ENCODE measurements around the gene INTS3. TPM values are rescaled to one million over a fixed set of nuclear protein-coding genes. Genes with fewer than 3 reads are reported as not detected.

INTS3 gene
- total and polyA plus RNA-seq, 9 of the 15 experiments (the other 6 are each of a cell fraction or from before 2014, with no cell fraction given): 6.3 to 24.1 (median 14.3) TPM

DNA sequence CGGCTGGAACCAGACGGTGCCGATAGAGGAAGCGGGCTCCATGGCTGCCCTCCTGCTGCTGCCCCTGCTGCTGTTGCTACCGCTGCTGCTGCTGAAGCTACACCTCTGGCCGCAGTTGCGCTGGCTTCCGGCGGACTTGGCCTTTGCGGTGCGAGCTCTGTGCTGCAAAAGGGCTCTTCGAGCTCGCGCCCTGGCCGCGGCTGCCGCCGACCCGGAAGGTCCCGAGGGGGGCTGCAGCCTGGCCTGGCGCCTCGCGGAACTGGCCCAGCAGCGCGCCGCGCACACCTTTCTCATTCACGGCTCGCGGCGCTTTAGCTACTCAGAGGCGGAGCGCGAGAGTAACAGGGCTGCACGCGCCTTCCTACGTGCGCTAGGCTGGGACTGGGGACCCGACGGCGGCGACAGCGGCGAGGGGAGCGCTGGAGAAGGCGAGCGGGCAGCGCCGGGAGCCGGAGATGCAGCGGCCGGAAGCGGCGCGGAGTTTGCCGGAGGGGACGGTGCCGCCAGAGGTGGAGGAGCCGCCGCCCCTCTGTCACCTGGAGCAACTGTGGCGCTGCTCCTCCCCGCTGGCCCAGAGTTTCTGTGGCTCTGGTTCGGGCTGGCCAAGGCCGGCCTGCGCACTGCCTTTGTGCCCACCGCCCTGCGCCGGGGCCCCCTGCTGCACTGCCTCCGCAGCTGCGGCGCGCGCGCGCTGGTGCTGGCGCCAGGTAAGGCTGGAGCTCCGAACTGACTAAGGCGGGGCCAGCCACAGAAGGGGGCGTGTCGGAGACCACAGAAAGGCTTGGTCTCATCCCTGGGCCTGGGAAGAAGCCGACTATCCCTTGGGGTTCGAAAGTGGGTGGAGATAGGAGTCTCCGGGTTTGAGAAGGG lies 47.8 kb downstream of the INTS3 start (continued):
- TF ChIP-seq RBBP5 (IDR thresholded peaks at IDR 0.05; ENCODE audit: borderline replicate concordance, insufficient read depth, low read length, poor library complexity, severe bottlenecking) (no peak), PHF8 (IDR thresholded peaks at IDR 0.05; ENCODE audit: borderline replicate concordance, low read length) (peak; percentile 36; the same call in 1 of the 2 replicates)

GRCh38 chr1:153776352-153776751 lies 48.5 kb downstream of the INTS3 start:
- CTCF ChIA-PET (ENCODE audit: low intra/inter-chr PET ratio): no interaction called here
- intact Hi-C loops (cut with micrococcal nuclease): loop anchor here (10.0 kb wide), 1 partner anchor 262 kb away; no protein-coding TSS in a partner anchor
- in situ Hi-C loops (cut with MboI): loop anchor here (5.0 kb wide), 1 partner anchor 104 kb away; the partner anchor contains the start of gene ILF2
- no peaks in the 10 kb centered on the region for H3K27me3 ChIP-seq (ENCODE audit: control insufficient read depth in 2 of 2, insufficient read depth in 2 of 2, low read length in 2 of 2)
- no peak overlapping the region for H3K27ac ChIP-seq (ENCODE audit: extremely low read depth, low read depth, low read length)
- BruUV-seq (replicated peaks): no TSS peak
- POLR2A ChIA-PET: interaction anchor here (0.9 to 1.5 kb wide), 3 partner anchors 117 to 214 kb away, joined by 4 to 5 read pairs (median 5); partner anchors contain the start of gene RPS27
- no peak for ATAC-seq
- 67% methylated on average over 6 of the region's 10 CpGs for WGBS (ENCODE audit: insufficient coverage, low coverage, missing lambda C conversion rate)
- no peaks in the 10 kb centered on the region for H3K79me2 ChIP-seq (ENCODE audit: control insufficient read depth, insufficient read depth, low read length)
- H3K4me1 ChIP-seq (replicated peaks in 1 of 2; ENCODE audit: control insufficient read depth in 2 of 2, insufficient read depth in 2 of 2, low read length in 2 of 2): peaks cover 10 to 55% of the 10 kb centered on the region in 2 experiments
- H2AFZ ChIP-seq (ENCODE audit: low read depth, low read length): no peak overlapping the region
- no peak overlapping the region for H3K4me3 ChIP-seq
- no peaks in the 10 kb centered on the region for H3K9me3 ChIP-seq (replicated peaks; ENCODE audit: control insufficient read depth, insufficient read depth, low read depth, low read length)
- peak overlapping the region; percentile 77 for H3K4me2 ChIP-seq (ENCODE audit: insufficient read depth, low read length)
- H3K9me1 ChIP-seq (ENCODE audit: control insufficient read depth, insufficient read depth, low read length): no peaks in the 10 kb centered on the region
- H4K20me1 ChIP-seq (replicated peaks; ENCODE audit: control insufficient read depth, insufficient read depth, low read length): no peaks in the 10 kb centered on the region
- DNase-seq (ENCODE audit: extremely low read depth in 1 of 4, low spot score in 3 of 4): no peak
- H3K36me3 ChIP-seq (ENCODE audit: control insufficient read depth, insufficient read depth, low read length): peaks cover 18% of the 10 kb centered on the region; the same call in 2 of the 3 replicates
- FAIRE-seq: no peak
- H3K9ac ChIP-seq (ENCODE audit: insufficient read depth in 1 of 2, low read depth in 2 of 2, low read length in 2 of 2): no peak overlapping the region; a peak in 1 of 4 replicates
- no peak for TF ChIP-seq IRF9 (tag; IDR thresholded peaks at IDR 0.05)
- no peak for TF ChIP-seq ZNF699 (CRISPR knock-in tag; IDR thresholded peaks at IDR 0.05; ENCODE audit: insufficient replicate concordance)
- no peak for TF ChIP-seq MAFF (IDR thresholded peaks at IDR 0.05; ENCODE audit: low read length)
- TF ChIP-seq TCF15 (CRISPR knock-in tag; IDR thresholded peaks at IDR 0.05): no peak
- TF ChIP-seq UBTF (IDR thresholded peaks at IDR 0.05; ENCODE audit: borderline replicate concordance in 1 of 2, low read depth in 2 of 2, low read length in 2 of 2): no peak
- TF ChIP-seq KDM4B (IDR thresholded peaks at IDR 0.05; ENCODE audit: borderline replicate concordance in 2 of 2, low read depth in 1 of 2): no peak
- TF ChIP-seq STAG1 (CRISPR knock-in tag; IDR thresholded peaks at IDR 0.05; ENCODE audit: borderline replicate concordance): no peak
- TF ChIP-seq, protein P1, sequence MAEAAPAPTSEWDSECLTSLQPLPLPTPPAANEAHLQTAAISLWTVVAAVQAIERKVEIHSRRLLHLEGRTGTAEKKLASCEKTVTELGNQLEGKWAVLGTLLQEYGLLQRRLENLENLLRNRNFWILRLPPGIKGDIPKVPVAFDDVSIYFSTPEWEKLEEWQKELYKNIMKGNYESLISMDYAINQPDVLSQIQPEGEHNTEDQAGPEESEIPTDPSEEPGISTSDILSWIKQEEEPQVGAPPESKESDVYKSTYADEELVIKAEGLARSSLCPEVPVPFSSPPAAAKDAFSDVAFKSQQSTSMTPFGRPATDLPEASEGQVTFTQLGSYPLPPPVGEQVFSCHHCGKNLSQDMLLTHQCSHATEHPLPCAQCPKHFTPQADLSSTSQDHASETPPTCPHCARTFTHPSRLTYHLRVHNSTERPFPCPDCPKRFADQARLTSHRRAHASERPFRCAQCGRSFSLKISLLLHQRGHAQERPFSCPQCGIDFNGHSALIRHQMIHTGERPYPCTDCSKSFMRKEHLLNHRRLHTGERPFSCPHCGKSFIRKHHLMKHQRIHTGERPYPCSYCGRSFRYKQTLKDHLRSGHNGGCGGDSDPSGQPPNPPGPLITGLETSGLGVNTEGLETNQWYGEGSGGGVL (CRISPR knock-in tag; IDR thresholded peaks at IDR 0.05): no peak
- TF ChIP-seq YBX1 (IDR thresholded peaks at IDR 0.05): no peak
- no peak for TF ChIP-seq ZNF274 (IDR thresholded peaks at IDR 0.05; ENCODE audit: borderline replicate concordance, low read depth, low read length)

Data from K562 (cell line).